Activated T-cell treated with anti-CD3 and anti-CD28 coated beads for 1 hour (primary cell): ENCODE measurements around the gene LAMA3.

Experiments
- DNase-seq: peaks from one replicate; pipeline ENCODE4 v3.0.0-alpha.2; 2020; ENCODE audit warnings: low read depth

Gene LAMA3

GRCh38 chr18:23668731-23669130 lies 20.5 kb upstream of the LAMA3 start:
- no peak for DNase-seq

- DNase-seq = no peak
Observed at GRCh38 chr18:23669202-23669766, 20.0 kb upstream of the LAMA3 start.

GRCh38 chr18:23669804-23670405 lies 19.3 kb upstream of the LAMA3 start:
- DNase-seq = no peak

DNA sequence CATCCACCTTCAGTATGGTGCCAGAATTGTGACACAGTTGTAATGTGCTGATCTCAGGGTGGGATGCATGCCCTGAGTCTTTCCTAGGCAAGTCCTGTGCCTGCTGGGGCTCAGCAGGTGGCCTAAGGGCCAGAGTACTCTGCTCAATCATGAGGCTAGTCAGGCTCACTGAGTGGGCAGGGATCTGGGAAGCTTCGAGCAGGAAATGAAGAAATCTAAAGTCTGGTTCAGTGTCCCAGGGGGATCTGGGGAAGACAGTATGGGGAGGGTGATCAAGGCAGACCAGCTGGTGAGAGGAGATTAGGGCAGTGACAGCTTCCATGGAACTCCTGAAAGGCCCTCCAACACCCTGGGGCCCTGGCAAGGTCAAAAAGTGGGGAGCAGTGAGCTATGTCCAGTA lies 17.7 kb upstream of the LAMA3 start:
- DNase-seq = no peak

GRCh38 chr18:23673725-23674124 lies 15.5 kb upstream of the LAMA3 start:
- no peak for DNase-seq

GRCh38 chr18:23675236-23675635 lies 14.0 kb upstream of the LAMA3 start:
- no peak for DNase-seq

DNA sequence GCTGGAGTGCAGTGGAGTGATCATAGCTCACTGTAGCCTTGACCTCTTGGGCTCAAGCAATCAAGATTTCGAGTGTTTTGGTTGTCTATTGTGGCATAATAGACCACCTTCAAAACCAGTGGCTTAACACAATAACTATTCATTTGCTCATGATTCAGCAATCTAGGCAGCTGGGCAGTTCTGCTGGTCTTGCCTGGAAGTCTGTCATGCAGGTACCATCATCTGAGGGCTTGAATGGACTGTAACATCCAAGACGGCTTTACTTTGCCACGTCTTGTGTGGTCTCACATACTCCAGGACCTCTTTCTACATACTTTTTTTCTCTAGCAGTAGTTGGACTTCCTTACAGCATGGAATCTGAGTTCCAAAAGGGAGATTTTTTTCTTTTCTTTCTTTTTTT lies 13.4 kb upstream of the LAMA3 start:
- no peak for DNase-seq

- no peak for DNase-seq
Observed at GRCh38 chr18:23682045-23682444, 7.2 kb upstream of the LAMA3 start.

DNA sequence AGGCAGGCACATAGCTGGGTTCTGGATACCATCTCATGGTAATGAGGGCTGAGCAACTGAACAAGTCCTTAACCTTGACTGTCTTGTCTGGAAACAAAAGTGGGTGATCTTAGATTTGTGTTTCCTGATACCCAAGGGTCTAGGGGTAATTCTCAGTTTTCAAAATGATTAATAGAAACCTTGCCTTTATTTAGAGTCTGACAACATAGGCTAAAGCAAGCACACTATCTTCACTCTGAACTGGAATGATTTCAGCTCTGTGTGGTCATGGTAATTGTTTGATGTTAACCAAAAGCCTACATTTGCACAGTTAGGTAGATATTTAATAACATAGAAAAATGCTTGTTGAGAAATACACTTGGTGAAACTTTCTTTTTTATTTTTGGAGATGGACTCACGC lies 6.8 kb upstream of the LAMA3 start:
- no peak for DNase-seq

DNA sequence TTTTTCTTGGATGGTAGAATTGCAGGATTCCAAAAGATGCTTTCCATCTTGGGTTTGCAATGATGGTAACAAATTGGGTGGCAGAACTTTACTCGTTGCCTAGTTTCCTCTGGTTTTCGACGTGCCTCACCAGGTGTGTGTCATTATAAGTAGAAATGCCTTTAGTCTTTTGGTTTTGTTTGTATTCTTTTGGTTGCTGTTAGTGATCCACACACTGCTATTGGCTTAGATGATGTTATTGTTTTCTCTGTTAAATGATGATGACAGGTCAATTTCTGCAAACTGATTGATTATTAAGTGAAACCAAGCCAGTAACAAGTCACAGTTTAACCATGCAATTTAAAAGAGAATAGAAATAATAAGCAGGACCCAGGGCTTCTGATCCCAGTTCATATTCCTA lies 6.1 kb upstream of the LAMA3 start:
- no peak for DNase-seq

- DNase-seq = no peak
Observed at GRCh38 chr18:23683671-23684070, 5.6 kb upstream of the LAMA3 start.

- no peak for DNase-seq
Observed at GRCh38 chr18:23684515-23685197, 4.6 kb upstream of the LAMA3 start.

DNA sequence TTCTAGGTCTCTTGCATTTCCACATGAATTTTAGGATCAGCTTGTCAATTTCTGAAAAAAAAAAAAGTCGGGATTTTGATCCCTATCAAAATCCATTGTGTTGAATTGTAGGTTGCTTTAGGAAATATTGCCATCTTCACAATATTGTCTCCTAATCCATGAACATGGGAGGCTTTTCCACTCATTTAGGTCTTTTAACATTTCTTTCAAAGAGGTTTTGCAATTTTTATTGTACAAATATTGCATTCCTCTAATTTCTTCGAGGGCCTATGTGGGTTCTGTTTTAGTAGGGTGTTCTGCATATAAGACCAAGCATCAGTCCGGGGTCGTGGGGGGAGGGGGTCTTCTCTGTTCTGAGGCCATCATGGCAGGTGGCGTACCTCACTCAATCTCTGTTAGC lies 725 bp upstream of the LAMA3 start:
- no peak for DNase-seq

- DNase-seq = no peak
Observed at GRCh38 chr18:23689616-23690504, 607 bp downstream of the LAMA3 start.

GRCh38 chr18:23690505-23691068 lies 1.3 kb downstream of the LAMA3 start:
- DNase-seq = no peak

- no peak for DNase-seq
Observed at GRCh38 chr18:23693846-23694245, 4.6 kb downstream of the LAMA3 start.

- DNase-seq = no peak
Observed at GRCh38 chr18:23694637-23695430, 5.6 kb downstream of the LAMA3 start.

- DNase-seq = no peak
Observed at GRCh38 chr18:23701017-23701416, 11.8 kb downstream of the LAMA3 start.

GRCh38 chr18:23701544-23702064 lies 12.4 kb downstream of the LAMA3 start:
- no peak for DNase-seq

DNA sequence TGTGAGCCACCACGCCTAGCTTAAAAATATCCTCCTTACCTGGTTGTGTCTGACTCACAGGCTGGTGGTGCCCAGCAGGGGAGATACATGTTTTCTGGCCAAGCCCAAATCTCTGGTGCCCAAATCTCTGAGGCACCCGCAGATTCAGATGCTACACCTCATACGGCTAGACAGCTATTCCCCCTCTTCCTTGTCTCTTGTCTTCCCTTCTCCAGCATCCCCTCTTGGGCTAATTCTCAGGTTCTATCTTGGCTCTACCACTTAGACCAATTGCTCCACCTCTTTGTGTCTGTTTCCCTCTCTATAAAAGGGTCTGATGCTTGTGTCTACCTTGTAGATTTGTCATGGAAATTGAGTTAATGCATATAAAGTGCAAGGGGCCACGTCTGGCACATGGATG lies 13.4 kb downstream of the LAMA3 start:
- no peak for DNase-seq
